K562 (cell line): ENCODE data around the gene CPN2. TPM values are rescaled to one million over a fixed set of nuclear protein-coding genes. Genes with fewer than 3 reads are reported as not detected.

Experiments
- BACH1 ChIP-seq: fragments of 200-800 bp; sonication (Bioruptor generic); IDR thresholded peaks from 2 replicates; pipeline ENCODE4 v1.6.1; 2016; ENCODE audit warnings: missing genetic modification characterization, missing compliant biosample characterization
- CHAMP1 ChIP-seq: fragments of 450-650 bp; IDR thresholded peaks from 2 replicates; pipeline ENCODE4 v1.6.1; 2016; ENCODE audit warnings: mild to moderate bottlenecking
- CTCF ChIP-seq, 3 experiments: IDR thresholded peaks in 2 of 3; conservative IDR thresholded peaks in 1 of 3; 2 replicates each; pipeline ENCODE4 v1.5.1; 2011 to 2012; ENCODE audit warnings: low read length in 3 of 3, mild to moderate bottlenecking in 3 of 3, control low read depth in 2 of 3, improper control_type of control experiment in 1 of 3, inconsistent platforms in 1 of 3, low read depth in 1 of 3, mixed read lengths in 1 of 3, moderate library complexity in 1 of 3; ENCODE audit not compliant: insufficient read depth in 2 of 3
- DIDO1 ChIP-seq: fragments of 450-650 bp; IDR thresholded peaks from 2 replicates; pipeline ENCODE4 v1.6.1; 2016; ENCODE audit warnings: low read depth, missing biosample characterization, missing genetic modification characterization
- FOXK2 ChIP-seq, 2 experiments: fragments of 450-650 bp; IDR thresholded peaks in 1 of 2; conservative IDR thresholded peaks in 1 of 2; 2 replicates each; pipeline ENCODE4 v1.6.1; 2016; ENCODE audit warnings: low read depth in 2 of 2, mild to moderate bottlenecking in 1 of 2
- GABPA ChIP-seq: fragments of 200-800 bp; sonication (Bioruptor generic); conservative IDR thresholded peaks from 2 replicates; pipeline ENCODE4 v1.6.1; 2016; ENCODE audit warnings: low read depth, missing genetic modification characterization, missing compliant biosample characterization
- ILK ChIP-seq: fragments of 450-650 bp; IDR thresholded peaks from 2 replicates; pipeline ENCODE4 v1.6.1; 2016; ENCODE audit warnings: missing genetic modification characterization, low read depth, mild to moderate bottlenecking, missing compliant biosample characterization, moderate library complexity, borderline replicate concordance
- KDM1A ChIP-seq, 2 experiments: fragments of 450-650 bp; IDR thresholded peaks; 2 replicates each; pipeline ENCODE4 v1.6.1; 2016; ENCODE audit warnings: mild to moderate bottlenecking in 2 of 2
- KDM4B ChIP-seq, 2 experiments: fragments of 450-650 bp in 1 of 2; sonication (generic) in 1 of 2; IDR thresholded peaks; 2 replicates each; pipeline ENCODE4 v1.6.1; 2016 to 2017; ENCODE audit warnings: borderline replicate concordance in 2 of 2, antibody characterized with exemption in 1 of 2, low read depth in 1 of 2, mild to moderate bottlenecking in 1 of 2
- KLF6 ChIP-seq: fragments of 250-450 bp; sonication (Bioruptor Pico); IDR thresholded peaks from 2 replicates; pipeline ENCODE4 v1.4.0; 2020; ENCODE audit warnings: mild to moderate bottlenecking, moderate library complexity, borderline replicate concordance
- MXI1 ChIP-seq: IDR thresholded peaks from 2 replicates; pipeline ENCODE4 v1.6.1; 2011; ENCODE audit warnings: low read depth, mild to moderate bottlenecking, improper control_type of control experiment, low read length
- PURB ChIP-seq: sonication (generic); formaldehyde crosslinking; IDR thresholded peaks from 2 replicates; pipeline ENCODE4 v1.9.0; 2021; ENCODE audit warnings: low read depth, mild to moderate bottlenecking, missing genetic modification reagents
- SETDB1 ChIP-seq: IDR thresholded peaks from one replicate; pipeline ENCODE4 v1.6.1; 2012; ENCODE audit warnings: low read length, control low read depth, inconsistent platforms
- TCF7L2 ChIP-seq: fragments of 150-350 bp; IDR thresholded peaks from 2 replicates; pipeline ENCODE4 v1.6.1; 2016; ENCODE audit warnings: low read depth, mild to moderate bottlenecking, low read length, moderate library complexity
- YBX1 ChIP-seq: fragments of 450-650 bp; IDR thresholded peaks from 2 replicates; pipeline ENCODE4 v1.7.1; 2016; ENCODE audit warnings: mild to moderate bottlenecking
- ZC3H4 ChIP-seq: sonication (generic); formaldehyde crosslinking; IDR thresholded peaks from 2 replicates; pipeline ENCODE4 v1.9.0; 2021; ENCODE audit warnings: missing genetic modification reagents, borderline replicate concordance
- ZFPM2 ChIP-seq: fragments of 250-450 bp; sonication (Bioruptor Pico); IDR thresholded peaks from 2 replicates; pipeline ENCODE4 v1.5.1; 2022; ENCODE audit warnings: mild to moderate bottlenecking
- ZKSCAN3 ChIP-seq: fragments of 250-450 bp; sonication (Bioruptor Pico); IDR thresholded peaks from 2 replicates; pipeline ENCODE4 v1.4.0; 2020
- ZNF3 ChIP-seq: fragments of 250-450 bp; sonication (Bioruptor Pico); IDR thresholded peaks from 2 replicates; pipeline ENCODE4 v1.5.0; 2021; ENCODE audit warnings: mild to moderate bottlenecking, moderate library complexity
- ZNF408 ChIP-seq: fragments of 250-450 bp; sonication (Bioruptor Pico); IDR thresholded peaks from 2 replicates; pipeline ENCODE4 v1.4.0; 2020; ENCODE audit warnings: low read depth, mild to moderate bottlenecking, moderate library complexity
- ZNF444 ChIP-seq: fragments of 250-450 bp; sonication (Bioruptor Pico); IDR thresholded peaks from 2 replicates; pipeline ENCODE4 v1.4.0; 2020; ENCODE audit warnings: mild to moderate bottlenecking, moderate library complexity
- ZNF518B ChIP-seq: fragments of 250-450 bp; sonication (Bioruptor Pico); IDR thresholded peaks from 2 replicates; pipeline ENCODE4 v1.5.0; 2021; ENCODE audit warnings: mild to moderate bottlenecking, moderate library complexity
- polyA plus RNA-seq, 8 experiments: library from polyadenylated mRNA; depleted of rRNA in 4 of 8; stranded (reverse) in 5 of 8; unstranded in 3 of 8; fragments of >200 nt; fragmentation: Nextera tagmentation in 2 of 8; fragmentation: Illumina TruSeq in 1 of 8; extraction: Ambion mirVana in 2 of 8; extraction: Trizol in 1 of 8; gene quantifications; 2 replicates each; pipeline versions ENCODE4 v1.2.1 to v1.2.3, GENCODE V29; 2011 to 2014; ENCODE audit warnings: inconsistent platforms in 1 of 8, missing spikeins in 1 of 8
- total RNA-seq, 7 experiments: library from RNA; depleted of rRNA in 6 of 7; stranded (reverse); fragments of >200 nt in 6 of 7; fragmentation: Illumina TruSeq in 2 of 7; extraction: Trizol in 2 of 7; gene quantifications; 2 replicates each; pipeline versions ENCODE4 v1.2.1 to v1.2.3, GENCODE V29; 2011 to 2021; ENCODE audit warnings: low replicate concordance in 1 of 7

Gene CPN2
- total and polyA plus RNA-seq, 9 of the 15 experiments (the other 6 are each of a cell fraction or from before 2014, with no cell fraction given): not detected

GRCh38 chr3:194312743-194313281, 38.3 kb downstream of the CPN2 start (continued):
- TF ChIP-seq GABPA (tag) (no peak), ZNF3 (CRISPR knock-in tag) (no peak), BACH1 (tag) (no peak; the same call in 1 of the 2 replicates), ZNF408 (CRISPR knock-in tag) (no peak), ZKSCAN3 (CRISPR knock-in tag) (no peak), TCF7L2 (no peak), YBX1 (no peak), KDM4B (IDR thresholded peaks at IDR 0.05; ENCODE audit: borderline replicate concordance in 2 of 2, low read depth in 1 of 2) (no peak), KLF6 (CRISPR knock-in tag) (no peak), DIDO1 (tag) (no peak), PURB (no peak), SETDB1 (no peak), KDM1A (IDR thresholded peaks at IDR 0.05) (peak; percentile 98), ZC3H4 (CRISPR knock-in tag) (no peak), ILK (tag) (no peak), FOXK2 (conservative IDR thresholded peaks at IDR 0.05 in 1 of 2, IDR thresholded peaks at IDR 0.05 in 1 of 2; ENCODE audit: low read depth in 2 of 2) (no peak), MXI1 (no peak), CTCF (IDR thresholded peaks at IDR 0.05 in 2 of 3, conservative IDR thresholded peaks at IDR 0.05 in 1 of 3; ENCODE audit: insufficient read depth in 2 of 3, low read depth in 1 of 3, low read length in 3 of 3) (no peak), CHAMP1 (no peak), ZNF444 (CRISPR knock-in tag) (no peak), ZNF518B (CRISPR knock-in tag) (no peak), ZFPM2 (CRISPR knock-in tag) (no peak)
